Neuronal stem cell (in vitro differentiated cells): ENCODE data around the gene TEX54.

ENCODE experiments used
- DNase-seq: peaks from one replicate; pipeline ENCODE4 v3.0.0-alpha.2; 2013; ENCODE audit warnings: low spot score
- H2AFZ ChIP-seq: one replicate; pipeline ENCODE4 v1.6.1; 2013; ENCODE audit warnings: mild to moderate bottlenecking, low read length, inconsistent platforms
- H2AK5ac ChIP-seq: 2 replicates; pipeline ENCODE4 v1.6.1; 2013; ENCODE audit warnings: low read depth, mild to moderate bottlenecking, inconsistent platforms, low read length, moderate library complexity, mixed read lengths
- H2BK120ac ChIP-seq: 2 replicates; pipeline ENCODE4 v1.6.1; 2013; ENCODE audit warnings: low read depth, mild to moderate bottlenecking, inconsistent platforms, low read length, moderate library complexity, mixed read lengths
- H2BK12ac ChIP-seq: one replicate; pipeline ENCODE4 v1.6.1; 2013; ENCODE audit warnings: low read length, inconsistent platforms
- H2BK15ac ChIP-seq: 2 replicates; pipeline ENCODE4 v1.6.1; 2013; ENCODE audit warnings: mild to moderate bottlenecking, low read length, inconsistent platforms, mixed read lengths
- H2BK5ac ChIP-seq: one replicate; pipeline ENCODE4 v1.6.1; 2013; ENCODE audit warnings: inconsistent platforms, mild to moderate bottlenecking, low read length, moderate library complexity
- H3K14ac ChIP-seq: one replicate; pipeline ENCODE4 v1.6.1; 2013; ENCODE audit warnings: low read length, inconsistent platforms
- H3K18ac ChIP-seq: 2 replicates; pipeline ENCODE4 v1.6.1; 2013; ENCODE audit warnings: low read length, inconsistent platforms
- H3K23ac ChIP-seq: 2 replicates; pipeline ENCODE4 v1.6.1; 2013; ENCODE audit warnings: low read depth, mild to moderate bottlenecking, mixed read lengths, low read length, inconsistent platforms; ENCODE audit not compliant: poor library complexity
- H3K27ac ChIP-seq: replicated peaks from 3 replicates; pipeline ENCODE4 v1.5.1; 2013; ENCODE audit warnings: low read length, inconsistent platforms
- H3K27me3 ChIP-seq, 3 experiments: 2 replicates each; pipeline ENCODE4 v1.6.1; 2013; ENCODE audit warnings: low read length in 3 of 3, mild to moderate bottlenecking in 2 of 3, inconsistent platforms in 1 of 3, low read depth in 1 of 3, mixed read lengths in 1 of 3, moderate library complexity in 1 of 3; ENCODE audit not compliant: control insufficient read depth in 3 of 3, insufficient read depth in 3 of 3
- H3K36me3 ChIP-seq, 2 donors: replicated peaks in 1 of 2; 2 replicates each; pipeline ENCODE4 v1.6.1; 2013; ENCODE audit warnings: low read length in 2 of 2; ENCODE audit not compliant: control insufficient read depth in 2 of 2, insufficient read depth in 2 of 2
- H3K4ac ChIP-seq: 2 replicates; pipeline ENCODE4 v1.6.1; 2013; ENCODE audit warnings: inconsistent platforms, mild to moderate bottlenecking, low read length, moderate library complexity
- H3K4me1 ChIP-seq, 2 donors: 1 replicate in 1 of 2; 2 replicates in 1 of 2; pipeline ENCODE4 v1.6.1; 2013; ENCODE audit warnings: low read length in 2 of 2, low read depth in 1 of 2; ENCODE audit not compliant: control insufficient read depth in 2 of 2, insufficient read depth in 1 of 2
- H3K4me2 ChIP-seq: one replicate; pipeline ENCODE4 v1.6.1; 2013; ENCODE audit warnings: mild to moderate bottlenecking, low read length, inconsistent platforms; ENCODE audit not compliant: insufficient read depth, poor library complexity, severe bottlenecking
- H3K4me3 ChIP-seq, 2 donors: 2 replicates each; pipeline ENCODE4 v1.5.1; 2013; ENCODE audit warnings: low read length in 2 of 2, mild to moderate bottlenecking in 2 of 2, inconsistent platforms in 1 of 2, moderate library complexity in 1 of 2
- H3K79me1 ChIP-seq: one replicate; pipeline ENCODE4 v1.6.1; 2013; ENCODE audit warnings: low read depth, mild to moderate bottlenecking, inconsistent platforms, low read length, moderate library complexity
- H3K9ac ChIP-seq: one replicate; pipeline ENCODE4 v1.6.1; 2013; ENCODE audit warnings: mild to moderate bottlenecking, low read depth, low read length, inconsistent platforms; ENCODE audit not compliant: poor library complexity
- H3K9me3 ChIP-seq, 2 donors: replicated peaks in 1 of 2; 2 replicates each; pipeline versions ENCODE3 to v1.6.1; 2013; ENCODE audit warnings: low read length in 2 of 2, mild to moderate bottlenecking in 2 of 2, inconsistent platforms in 1 of 2, low read depth in 1 of 2, mixed read lengths in 1 of 2, moderate library complexity in 1 of 2; ENCODE audit not compliant: control insufficient read depth in 2 of 2, insufficient read depth in 1 of 2
- H4K8ac ChIP-seq: one replicate; pipeline ENCODE4 v1.6.1; 2013; ENCODE audit warnings: low read depth, mild to moderate bottlenecking, inconsistent platforms, low read length, moderate library complexity
- H4K91ac ChIP-seq: one replicate; pipeline ENCODE4 v1.6.1; 2013; ENCODE audit warnings: low read length, low read depth, mild to moderate bottlenecking, inconsistent platforms; ENCODE audit not compliant: poor library complexity
- WGBS, 2 donors: extraction: QIAGEN DNeasy Blood & Tissue Kit; methylation state at CpG; one replicate each; pipeline ENCODE4 v1.1.7; 2013; ENCODE audit warnings: missing lambda C conversion rate in 2 of 2, mixed read lengths in 1 of 2; ENCODE audit not compliant: insufficient read length in 2 of 2, insufficient replicate concordance in 1 of 2; ENCODE audit errors: extremely low coverage in 2 of 2; 5-methylcytosine and 5-hydroxymethylcytosine counted together

TEX54 gene

DNA sequence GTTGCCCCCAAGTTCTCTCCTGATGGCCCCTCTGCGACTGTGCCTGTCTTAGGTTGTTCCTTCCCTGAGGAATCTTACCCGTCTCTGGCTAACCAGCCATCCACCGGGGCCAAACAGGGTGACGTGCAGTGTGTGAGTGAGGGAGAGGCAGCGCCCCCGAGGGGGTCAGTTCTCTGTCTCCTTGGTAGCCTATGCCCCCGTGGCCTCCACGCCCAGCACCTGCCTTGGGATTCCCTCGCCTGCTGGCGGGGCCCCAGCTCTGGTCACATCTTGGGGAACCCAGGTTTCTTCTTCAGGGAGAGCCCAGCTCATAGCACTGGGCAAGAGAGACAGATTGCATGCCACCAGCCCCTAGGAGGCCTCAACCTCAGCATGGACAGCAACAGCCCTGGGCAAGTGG is 33.2 kb downstream of the TEX54 start:
- Histone ChIP-seq H4K91ac (no peak overlapping the region), H3K4me1 (peaks cover 3 to 6% of the 10 kb centered on the region in 2 donors), H3K4me2 (no peak overlapping the region), H3K4me3 (no peak overlapping the region), H2AFZ (no peak overlapping the region), H3K27ac (no peak overlapping the region), H2BK12ac (no peak overlapping the region), H2BK120ac (no peak overlapping the region), H3K9ac (no peak overlapping the region), H4K8ac (no peak overlapping the region), H3K79me1 (no peaks in the 10 kb centered on the region), H2BK15ac (no peak overlapping the region), H3K4ac (no peak overlapping the region), H3K14ac (no peak overlapping the region), H3K27me3 (no peaks in the 10 kb centered on the region), H3K9me3 (no peaks in the 10 kb centered on the region), H3K18ac (no peak overlapping the region), H3K23ac (no peak overlapping the region), H3K36me3 (peaks cover 55 to 95% of the 10 kb centered on the region in 2 donors), H2BK5ac (no peak overlapping the region), H2AK5ac (no peak overlapping the region)
- DNase-seq, result no peak
- WGBS, 2 donors, result no CpG with 5 or more reads among the region's 10 CpGs

DNA sequence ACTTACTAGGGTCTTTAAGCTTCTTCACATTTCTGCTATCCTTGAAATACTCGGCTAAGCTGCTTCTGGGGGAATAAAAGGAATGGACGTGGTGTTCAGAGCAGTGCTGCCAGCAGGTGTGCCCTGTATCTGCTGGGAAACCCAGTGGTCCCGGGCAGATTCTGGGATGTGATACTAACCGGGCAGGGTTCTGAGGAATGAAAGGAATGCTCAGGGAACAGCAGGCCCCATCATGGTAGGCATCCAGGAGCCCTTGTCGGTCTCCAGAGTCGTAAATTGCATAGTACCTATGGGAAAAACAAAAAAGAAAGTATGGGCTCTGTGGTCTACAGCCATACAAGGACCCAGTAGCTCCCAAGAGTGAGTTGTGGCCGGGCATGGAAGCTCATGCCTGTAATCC is 36.4 kb downstream of the TEX54 start:
- no peak overlapping the region for H3K23ac ChIP-seq
- H3K79me1 ChIP-seq, result peaks cover 2% of the 10 kb centered on the region
- no peak overlapping the region for H3K4me3 ChIP-seq
- H3K9me3 ChIP-seq, result no peaks in the 10 kb centered on the region
- H3K4me1 ChIP-seq, result peaks cover 4% of the 10 kb centered on the region in 2 donors
- H2BK15ac ChIP-seq, result no peak overlapping the region
- H4K91ac ChIP-seq, result no peak overlapping the region
- H3K4ac ChIP-seq, result no peak overlapping the region
- no peak for DNase-seq
- H4K8ac ChIP-seq, result no peak overlapping the region
- no peak overlapping the region for H2BK12ac ChIP-seq
- no peak overlapping the region for H2AK5ac ChIP-seq
- no peak overlapping the region for H3K4me2 ChIP-seq
- no peaks in the 10 kb centered on the region for H3K27me3 ChIP-seq
- H3K18ac ChIP-seq, result no peak overlapping the region
- H3K36me3 ChIP-seq, result peaks cover 50 to 96% of the 10 kb centered on the region in 2 donors
- no peak overlapping the region for H2BK5ac ChIP-seq
- no peak overlapping the region for H3K27ac ChIP-seq
- H3K9ac ChIP-seq, result no peak overlapping the region
- no peak overlapping the region for H2BK120ac ChIP-seq
- no peak overlapping the region for H2AFZ ChIP-seq
- H3K14ac ChIP-seq, result no peak overlapping the region
- no CpG with 5 or more reads among the region's 7 CpGs for WGBS, 2 donors

DNA sequence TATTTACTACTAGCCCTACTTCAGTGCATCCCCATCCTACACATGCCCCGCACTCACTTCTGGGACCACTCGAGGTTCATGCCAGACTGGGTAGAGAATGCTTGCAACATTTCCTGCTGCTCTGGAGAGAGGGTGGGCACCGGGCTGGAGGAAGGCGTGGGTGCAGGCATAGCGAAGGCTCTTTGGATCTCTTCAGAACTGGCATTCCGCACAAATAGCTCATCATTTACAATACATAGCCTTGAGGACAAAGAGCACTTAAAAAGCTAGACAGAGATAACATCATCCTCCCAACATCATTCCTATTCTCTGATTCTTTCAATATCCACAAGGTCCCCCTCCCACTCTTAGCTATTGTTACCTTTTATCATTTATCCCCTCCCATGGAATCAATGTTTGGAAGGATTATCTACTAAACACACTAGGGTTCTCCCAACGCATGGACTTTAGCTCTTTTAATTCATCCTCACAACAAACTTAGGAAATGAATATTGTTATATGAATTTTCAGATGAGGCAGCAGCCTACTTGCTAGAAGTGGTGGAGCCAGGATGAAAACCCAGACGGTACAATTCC is 38.4 kb downstream of the TEX54 start:
- DNase-seq, result no peak
- Histone ChIP-seq H3K27me3 (no peaks in the 10 kb centered on the region), H2AFZ (no peak overlapping the region), H3K9ac (no peak overlapping the region), H3K14ac (no peak overlapping the region), H3K36me3 (peaks cover 44 to 95% of the 10 kb centered on the region in 2 donors), H3K23ac (no peak overlapping the region), H3K79me1 (peaks cover 4% of the 10 kb centered on the region), H3K4me3 (no peak overlapping the region), H2BK120ac (no peak overlapping the region), H3K4me1 (peaks cover 5 to 7% of the 10 kb centered on the region in 2 donors), H3K18ac (no peak overlapping the region), H3K27ac (no peak overlapping the region), H2BK5ac (no peak overlapping the region), H2AK5ac (no peak overlapping the region), H4K8ac (no peak overlapping the region), H3K4ac (no peak overlapping the region), H4K91ac (no peak overlapping the region), H2BK12ac (no peak overlapping the region), H3K9me3 (no peaks in the 10 kb centered on the region), H2BK15ac (no peak overlapping the region), H3K4me2 (no peak overlapping the region)
- WGBS, 2 donors, result no CpG with 5 or more reads among the region's 8 CpGs

DNA sequence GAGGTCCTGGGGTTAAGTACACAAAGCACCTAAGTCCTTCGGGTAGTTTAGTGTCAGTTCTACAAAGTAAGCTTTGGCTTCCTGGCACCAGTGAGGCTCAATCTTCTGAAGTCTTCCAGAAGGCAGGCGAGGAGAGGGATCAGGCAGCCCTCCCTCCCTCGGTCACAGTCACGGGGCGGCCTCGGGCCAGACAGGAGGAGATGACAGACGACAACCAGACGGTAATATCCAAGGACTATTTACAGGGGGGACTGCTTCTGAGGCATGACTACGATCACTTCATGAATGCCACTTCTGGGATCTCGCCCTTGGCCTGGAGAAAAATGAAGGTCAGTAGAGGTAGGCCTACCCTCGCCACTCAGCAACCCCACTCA is 40.5 kb downstream of the TEX54 start:
- Histone ChIP-seq H3K14ac (no peak overlapping the region), H3K23ac (peak overlapping the region; percentile 68), H2BK5ac (no peak overlapping the region), H3K36me3 (peaks cover 37 to 89% of the 10 kb centered on the region in 2 donors), H4K8ac (no peak overlapping the region), H3K18ac (no peak overlapping the region), H2BK12ac (no peak overlapping the region), H4K91ac (no peak overlapping the region), H2BK15ac (no peak overlapping the region), H3K79me1 (peaks cover 4% of the 10 kb centered on the region), H3K4ac (no peak overlapping the region), H3K27ac (peak overlapping the region; percentile 25), H3K9ac (peak overlapping the region; percentile 17), H2AK5ac (peak overlapping the region; percentile 28), H2BK120ac (no peak overlapping the region), H3K27me3 (no peaks in the 10 kb centered on the region), H2AFZ (peak overlapping the region; percentile 88), H3K4me1 (peaks cover 5 to 10% of the 10 kb centered on the region in 2 donors), H3K4me2 (no peak overlapping the region), H3K4me3 (peak overlapping the region in 1 of 2 donors; percentile 91), H3K9me3 (no peaks in the 10 kb centered on the region)
- WGBS, 2 donors, result no CpG with 5 or more reads among the region's 11 CpGs
- DNase-seq, result no peak
